Measurements from ENCODE around the gene NXPH3.
A peak's percentile ranks its signal among the peaks of the same experiment; 100 is the strongest.

The NXPH3 gene

GRCh38 chr17:49575679-49576087 lies at the start of gene NXPH3:
Gene NXPH3, plus strand, starts transcription at chr17:49575871. Its CDS starts 349 bp downstream, at chr17:49576220.
- ChIA-PET POLR2A (interaction anchor here (1.2 to 1.6 kb wide), 2 partner anchors 102 to 132 kb away, joined by 4 to 7 read pairs; partner anchors contain the start of gene SLC35B1), CTCF (interaction anchor here (0.5 to 2.1 kb wide), 8 partner anchors 18 to 1134 kb away, joined by 3 to 7 read pairs (median 4); partner anchors contain the start of gene SLC35B1)
- TF ChIP-seq BHLHE40 (IDR thresholded peaks at IDR 0.05; ENCODE audit: borderline replicate concordance) (no peak), CTBP1 (IDR thresholded peaks at IDR 0.05; ENCODE audit: borderline replicate concordance) (no peak), TARDBP (IDR thresholded peaks at IDR 0.05) (no peak), FOXM1 (IDR thresholded peaks at IDR 0.05; ENCODE audit: borderline replicate concordance) (peak; percentile 53; the same call in 1 of the 2 replicates), ARNT (IDR thresholded peaks at IDR 0.05) (peak; percentile 41; the same call in 1 of the 2 replicates)
- DNase-seq (ENCODE audit: extremely low spot score) = peak; percentile 83

- no peak for TF ChIP-seq HDGF (IDR thresholded peaks at IDR 0.05; ENCODE audit: borderline replicate concordance)
- no peak for TF ChIP-seq PKNOX1 (IDR thresholded peaks at IDR 0.05)
- no peak for TF ChIP-seq LEF1 (IDR thresholded peaks at IDR 0.05; ENCODE audit: borderline replicate concordance)
- TF ChIP-seq ZNF384 (IDR thresholded peaks at IDR 0.05) = no peak
- no peak for TF ChIP-seq BHLHE40 (IDR thresholded peaks at IDR 0.05; ENCODE audit: borderline replicate concordance)
- TF ChIP-seq NFRKB (IDR thresholded peaks at IDR 0.05) = no peak
- no peak for TF ChIP-seq ELF4 (IDR thresholded peaks at IDR 0.05)
- no peak for TF ChIP-seq CTBP1 (IDR thresholded peaks at IDR 0.05; ENCODE audit: borderline replicate concordance)
- no peak for TF ChIP-seq ARNT (IDR thresholded peaks at IDR 0.05)
- no peak for TF ChIP-seq SUZ12 (IDR thresholded peaks at IDR 0.05)
- no peak for TF ChIP-seq FOXA1 (IDR thresholded peaks at IDR 0.05)
- TF ChIP-seq FOXK2 (IDR thresholded peaks at IDR 0.05) = no peak
- TF ChIP-seq SP1 (IDR thresholded peaks at IDR 0.05) = no peak
- no peak for TF ChIP-seq FOXM1 (IDR thresholded peaks at IDR 0.05; ENCODE audit: borderline replicate concordance)
- no peak for TF ChIP-seq L3MBTL2 (conservative IDR thresholded peaks at IDR 0.05)
- CTCF ChIA-PET = no interaction called here
- DNase-seq (ENCODE audit: extremely low spot score) = no peak
- POLR2A ChIA-PET = interaction anchor here (1.1 kb wide), 1 partner anchor 114 kb away, joined by 3 read pairs; the partner anchor contains the start of gene PHB1
These were observed 47.6 kb upstream of the NXPH3 start for GRCh38 chr17:49527927-49528651.

GRCh38 chr17:49528966-49529365 lies 46.7 kb upstream of the NXPH3 start:
- POLR2A ChIA-PET = no interaction called here

GRCh38 chr17:49530118-49530517 lies 45.6 kb upstream of the NXPH3 start:
- ChIA-PET CTCF (no interaction called here), POLR2A (no interaction called here)
- DNase-seq (ENCODE audit: extremely low spot score) = no peak
- TF ChIP-seq ARNT (IDR thresholded peaks at IDR 0.05) (no peak), PKNOX1 (IDR thresholded peaks at IDR 0.05) (no peak), TARDBP (IDR thresholded peaks at IDR 0.05) (no peak), ZNF384 (IDR thresholded peaks at IDR 0.05) (no peak), SP1 (IDR thresholded peaks at IDR 0.05) (no peak), BHLHE40 (IDR thresholded peaks at IDR 0.05; ENCODE audit: borderline replicate concordance) (no peak), LEF1 (IDR thresholded peaks at IDR 0.05; ENCODE audit: borderline replicate concordance) (no peak), SUZ12 (IDR thresholded peaks at IDR 0.05) (no peak)

More at GRCh38 chr17:49528966-49529365, 46.7 kb upstream of the NXPH3 start:
- CTCF ChIA-PET = no interaction called here
- TF ChIP-seq TARDBP (IDR thresholded peaks at IDR 0.05) (no peak), NFRKB (IDR thresholded peaks at IDR 0.05) (no peak), FOXM1 (IDR thresholded peaks at IDR 0.05; ENCODE audit: borderline replicate concordance) (no peak), PKNOX1 (IDR thresholded peaks at IDR 0.05) (no peak), HDGF (IDR thresholded peaks at IDR 0.05; ENCODE audit: borderline replicate concordance) (no peak), BHLHE40 (IDR thresholded peaks at IDR 0.05; ENCODE audit: borderline replicate concordance) (no peak), LEF1 (IDR thresholded peaks at IDR 0.05; ENCODE audit: borderline replicate concordance) (no peak), ZNF384 (IDR thresholded peaks at IDR 0.05) (no peak), L3MBTL2 (conservative IDR thresholded peaks at IDR 0.05) (no peak), FOXK2 (IDR thresholded peaks at IDR 0.05) (no peak), CTBP1 (IDR thresholded peaks at IDR 0.05; ENCODE audit: borderline replicate concordance) (no peak), ELF4 (IDR thresholded peaks at IDR 0.05) (no peak), FOXA1 (IDR thresholded peaks at IDR 0.05) (no peak), SP1 (IDR thresholded peaks at IDR 0.05) (no peak), SUZ12 (IDR thresholded peaks at IDR 0.05) (no peak), ARNT (IDR thresholded peaks at IDR 0.05) (no peak)
- DNase-seq (ENCODE audit: extremely low spot score) = no peak

- CTCF ChIA-PET = interaction anchor here (1.1 kb wide), 1 partner anchor 12 kb away, joined by 4 read pairs; no protein-coding TSS in a partner anchor
- POLR2A ChIA-PET = interaction anchor here (1.8 kb wide), 1 partner anchor 129 kb away, joined by 3 read pairs; the partner anchor contains the start of gene PHB1
- no peak for TF ChIP-seq PKNOX1 (IDR thresholded peaks at IDR 0.05)
- TF ChIP-seq NFRKB (IDR thresholded peaks at IDR 0.05) = no peak
- TF ChIP-seq L3MBTL2 (conservative IDR thresholded peaks at IDR 0.05) = no peak
- no peak for TF ChIP-seq BHLHE40 (IDR thresholded peaks at IDR 0.05; ENCODE audit: borderline replicate concordance)
- no peak for TF ChIP-seq LEF1 (IDR thresholded peaks at IDR 0.05; ENCODE audit: borderline replicate concordance)
- TF ChIP-seq HDGF (IDR thresholded peaks at IDR 0.05; ENCODE audit: borderline replicate concordance) = no peak
- no peak for TF ChIP-seq FOXM1 (IDR thresholded peaks at IDR 0.05; ENCODE audit: borderline replicate concordance)
- no peak for TF ChIP-seq FOXK2 (IDR thresholded peaks at IDR 0.05)
- no peak for TF ChIP-seq TARDBP (IDR thresholded peaks at IDR 0.05)
- TF ChIP-seq CTBP1 (IDR thresholded peaks at IDR 0.05; ENCODE audit: borderline replicate concordance) = no peak
- TF ChIP-seq FOXA1 (IDR thresholded peaks at IDR 0.05) = no peak
- no peak for TF ChIP-seq ZNF384 (IDR thresholded peaks at IDR 0.05)
- TF ChIP-seq ELF4 (IDR thresholded peaks at IDR 0.05) = no peak
- no peak for TF ChIP-seq SP1 (IDR thresholded peaks at IDR 0.05)
- TF ChIP-seq SUZ12 (IDR thresholded peaks at IDR 0.05) = no peak
- TF ChIP-seq ARNT (IDR thresholded peaks at IDR 0.05) = no peak
- no peak for DNase-seq (ENCODE audit: extremely low spot score)
These were observed 31.8 kb upstream of the NXPH3 start for GRCh38 chr17:49543860-49544259.

Measured in HEK293T (cell line).